GM23248 (cell line): ENCODE measurements around the gene GPATCH4. TPM values are rescaled to one million over a fixed set of nuclear protein-coding genes. Genes with fewer than 3 reads are reported as not detected.
A peak's percentile ranks its signal among the peaks of the same experiment; 100 is the strongest.

Source experiments
- DNase-seq: peaks from one replicate; pipeline ENCODE4 v3.0.0-alpha.2; 2015
- H2AFZ ChIP-seq: fragments of 200-600 bp; sonication (generic); 2 replicates; pipeline ENCODE4 v1.6.1; 2016; ENCODE audit warnings: antibody characterized with exemption
- H3F3A ChIP-seq: fragments of 200-600 bp; sonication (generic); 2 replicates; pipeline ENCODE4 v1.6.1; 2016; ENCODE audit warnings: mild to moderate bottlenecking, antibody characterized with exemption, mixed run types; ENCODE audit not compliant: insufficient read depth
- H3K27ac ChIP-seq: fragments of 200-600 bp; sonication (generic); 2 replicates; pipeline ENCODE4 v1.5.1; 2016; ENCODE audit warnings: mild to moderate bottlenecking
- H3K27me3 ChIP-seq: fragments of 200-600 bp; sonication (generic); replicated peaks from 2 replicates; pipeline ENCODE4 v1.6.1; 2016; ENCODE audit warnings: mild to moderate bottlenecking; ENCODE audit not compliant: insufficient read depth
- H3K36me3 ChIP-seq: fragments of 200-600 bp; sonication (generic); 2 replicates; pipeline ENCODE4 v1.6.1; 2016; ENCODE audit warnings: low read depth, mild to moderate bottlenecking
- H3K4me1 ChIP-seq: fragments of 200-600 bp; sonication (generic); 2 replicates; pipeline ENCODE4 v1.6.1; 2016; ENCODE audit warnings: mild to moderate bottlenecking; ENCODE audit not compliant: insufficient read depth
- H3K4me2 ChIP-seq: fragments of 200-600 bp; sonication (generic); one replicate; pipeline ENCODE4 v1.6.1; 2016; ENCODE audit warnings: mild to moderate bottlenecking; ENCODE audit not compliant: unreplicated experiment
- H3K4me3 ChIP-seq: fragments of 200-600 bp; sonication (generic); 2 replicates; pipeline ENCODE4 v1.5.1; 2016; ENCODE audit warnings: mild to moderate bottlenecking
- H3K79me2 ChIP-seq: fragments of 200-600 bp; sonication (generic); 2 replicates; pipeline ENCODE4 v1.6.1; 2016; ENCODE audit warnings: mild to moderate bottlenecking; ENCODE audit not compliant: insufficient read depth
- H3K9ac ChIP-seq: fragments of 200-600 bp; sonication (generic); 2 replicates; pipeline ENCODE4 v1.6.1; 2016; ENCODE audit warnings: mild to moderate bottlenecking
- H3K9me2 ChIP-seq: fragments of 200-600 bp; sonication (generic); 2 replicates; pipeline ENCODE4 v1.6.1; 2016; ENCODE audit warnings: mixed run types, mild to moderate bottlenecking, moderate library complexity; ENCODE audit not compliant: insufficient read depth
- H3K9me3 ChIP-seq: fragments of 200-600 bp; sonication (generic); one replicate; pipeline ENCODE4 v1.6.1; 2017; ENCODE audit warnings: low read depth
- H4K20me1 ChIP-seq: fragments of 200-600 bp; sonication (generic); 2 replicates; pipeline ENCODE4 v1.6.0; 2016; ENCODE audit not compliant: insufficient read depth
- EZH2 ChIP-seq: fragments of 200-600 bp; sonication (generic); IDR thresholded peaks from 2 replicates; pipeline ENCODE4 v1.6.1; 2018; ENCODE audit warnings: antibody characterized with exemption, mild to moderate bottlenecking; ENCODE audit not compliant: insufficient read depth, poor library complexity, severe bottlenecking
- EZH2phosphoT487 ChIP-seq: fragments of 200-600 bp; sonication (generic); IDR thresholded peaks from 2 replicates; pipeline ENCODE4 v1.6.1; 2018; ENCODE audit warnings: antibody characterized with exemption, moderate library complexity, mild to moderate bottlenecking, low read depth; ENCODE audit not compliant: insufficient read depth
- WGBS, 2 experiments: methylation state at CpG; one replicate each; pipeline ENCODE4 v1.1.6; 2015 to 2017; ENCODE audit warnings: low lambda C conversion rate in 2 of 2, low coverage in 1 of 2; ENCODE audit errors: missing lambda C conversion rate in 2 of 2; 5-methylcytosine and 5-hydroxymethylcytosine counted together
- in situ Hi-C: fragments of 300-500 bp; cut with MboI; formaldehyde crosslinking; loops from 2 replicates; pipeline ENCODE4 v1.15.0; 2020
- polyA plus RNA-seq: library from polyadenylated mRNA; unstranded; fragments of >200 nt; fragmentation: Nextera tagmentation; extraction: Ambion mirVana; gene quantifications from 2 replicates; pipeline ENCODE4 v1.2.1, GENCODE V29; 2016
- total RNA-seq: library from RNA; depleted of rRNA; stranded (reverse); fragments of >200 nt; shearing (Covaris generic); gene quantifications from 2 replicates; pipeline ENCODE4 v1.2.3, GENCODE V29; 2014; rRNA removed

Gene GPATCH4
- total and polyA plus RNA-seq, 2 experiments from 2014 or later = 12.5 to 46.6 TPM

DNA sequence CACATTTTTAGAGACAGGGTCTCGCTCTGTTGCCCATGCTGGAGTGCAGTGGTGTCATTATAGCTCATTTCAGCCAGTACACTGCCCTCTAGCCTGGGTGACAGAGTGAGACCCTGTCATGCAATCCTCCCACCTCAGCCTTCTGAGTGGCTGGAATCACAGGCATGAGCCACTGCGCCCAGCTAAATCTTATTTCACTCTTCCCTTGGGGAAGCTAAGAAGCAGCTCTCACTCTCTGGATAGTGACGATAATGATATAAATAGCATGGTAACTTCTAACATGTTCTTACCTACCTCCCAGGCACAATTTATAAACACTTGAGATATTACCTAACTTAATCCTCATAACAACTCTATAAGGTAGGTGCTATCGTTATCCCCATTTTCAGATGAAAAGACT lies 53.8 kb downstream of the GPATCH4 start:
- Histone ChIP-seq H3K4me2 (no peak overlapping the region), H3K79me2 (no peaks in the 10 kb centered on the region), H2AFZ (no peak overlapping the region), H3K27me3 (no peaks in the 10 kb centered on the region), H3K4me1 (peaks cover 9% of the 10 kb centered on the region), H3K27ac (no peak overlapping the region), H3K9me3 (no peaks in the 10 kb centered on the region), H3F3A (no peaks in the 10 kb centered on the region), H3K4me3 (no peak overlapping the region), H3K9ac (no peak overlapping the region), H3K36me3 (no peaks in the 10 kb centered on the region), H3K9me2 (no peaks in the 10 kb centered on the region), H4K20me1 (no peaks in the 10 kb centered on the region)
- in situ Hi-C loops = no loop called here
- TF ChIP-seq EZH2 = no peak
- TF ChIP-seq EZH2phosphoT487 = no peak
- DNase-seq = no peak
- WGBS, 2 experiments = 96 to 97% methylated on average over 4 of the region's 4 CpGs

DNA sequence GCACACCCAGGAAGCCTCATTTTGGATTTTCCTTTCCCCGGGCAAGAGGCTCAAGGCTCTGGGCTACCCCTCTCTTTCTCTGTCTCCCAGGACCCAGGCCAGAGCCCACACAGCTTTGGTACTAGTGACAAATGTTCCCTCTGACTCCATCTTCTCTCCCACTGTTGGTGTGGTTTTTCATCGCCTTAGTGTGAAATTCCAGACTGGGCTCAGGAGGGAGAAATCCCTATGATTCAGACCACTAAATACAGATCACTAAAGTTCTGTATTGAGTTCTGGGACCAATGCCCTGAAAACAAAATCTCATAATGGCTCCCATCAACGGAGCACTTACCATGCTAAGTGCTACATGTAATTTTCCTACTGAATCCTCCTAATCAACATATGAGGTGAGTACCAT lies 55.0 kb downstream of the GPATCH4 start:
- WGBS, 2 experiments = 97 to 98% methylated on average over 3 of the region's 3 CpGs
- Histone ChIP-seq H3K4me1 (no peaks in the 10 kb centered on the region), H3K4me2 (no peak overlapping the region), H3K27me3 (no peaks in the 10 kb centered on the region), H3F3A (no peaks in the 10 kb centered on the region), H2AFZ (no peak overlapping the region), H3K27ac (no peak overlapping the region), H3K36me3 (no peaks in the 10 kb centered on the region), H3K9me2 (no peaks in the 10 kb centered on the region), H3K4me3 (no peak overlapping the region), H3K79me2 (no peaks in the 10 kb centered on the region), H3K9ac (no peak overlapping the region), H3K9me3 (no peaks in the 10 kb centered on the region), H4K20me1 (no peaks in the 10 kb centered on the region)
- TF ChIP-seq EZH2phosphoT487 (no peak), EZH2 (no peak)
- DNase-seq = peak; percentile 5
- in situ Hi-C loops = no loop called here

DNA sequence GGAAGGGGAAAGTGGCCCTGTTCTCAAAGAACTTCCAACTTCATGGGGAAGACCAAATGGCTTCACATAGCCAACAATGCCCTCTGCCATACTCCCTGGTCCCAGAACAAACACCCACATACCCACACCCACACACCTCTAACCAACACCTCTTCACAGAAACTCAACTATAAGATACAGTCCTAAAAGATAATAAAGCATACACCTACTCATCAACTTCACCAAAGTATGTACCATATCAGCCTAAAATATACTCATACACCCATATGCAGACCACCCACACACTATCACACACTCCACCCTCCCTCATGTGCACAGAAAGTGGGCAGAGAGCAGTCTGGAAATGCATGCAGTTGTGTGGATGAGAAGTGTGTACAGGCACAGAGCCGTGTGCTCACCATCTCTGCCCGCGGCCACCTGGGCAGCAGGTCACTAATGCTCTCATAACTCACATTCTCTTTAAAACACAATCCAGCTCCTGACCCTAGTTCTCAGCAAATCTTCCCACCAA lies 56.6 kb downstream of the GPATCH4 start:
- H3K79me2 ChIP-seq = no peaks in the 10 kb centered on the region
- no peaks in the 10 kb centered on the region for H3K36me3 ChIP-seq
- no peak overlapping the region for H2AFZ ChIP-seq
- H3F3A ChIP-seq = no peaks in the 10 kb centered on the region
- no peak overlapping the region for H3K9ac ChIP-seq
- no peaks in the 10 kb centered on the region for H3K27me3 ChIP-seq
- H3K27ac ChIP-seq = no peak overlapping the region
- H3K4me1 ChIP-seq = no peaks in the 10 kb centered on the region
- H3K4me2 ChIP-seq = no peak overlapping the region
- no peaks in the 10 kb centered on the region for H3K9me3 ChIP-seq
- no peaks in the 10 kb centered on the region for H3K9me2 ChIP-seq
- 95 to 99% methylated on average over 3 of the region's 3 CpGs for WGBS, 2 experiments
- in situ Hi-C loops = no loop called here
- no peak for TF ChIP-seq EZH2phosphoT487
- no peak for TF ChIP-seq EZH2
- no peaks in the 10 kb centered on the region for H4K20me1 ChIP-seq
- no peak for DNase-seq
- H3K4me3 ChIP-seq = no peak overlapping the region

Other genes starting within 250 kb of the GPATCH4 start
- gene RHBG, start 232.3 kb downstream of the GPATCH4 start, total RNA-seq = not detected in 2 replicates
- not detected in 2 replicates for gene RHBG, start 232.3 kb downstream of the GPATCH4 start, polyA plus RNA-seq
- 22.3 and 23.6 TPM in 2 replicates for gene MEF2D, start 100.7 kb downstream of the GPATCH4 start, total RNA-seq
- gene MEF2D, start 100.7 kb downstream of the GPATCH4 start, polyA plus RNA-seq = 32.1 and 34.1 TPM in 2 replicates
- gene IQGAP3, start 28.9 kb downstream of the GPATCH4 start, total RNA-seq = 12.5 and 14.7 TPM in 2 replicates
- gene IQGAP3, start 28.9 kb downstream of the GPATCH4 start, polyA plus RNA-seq = 5.5 and 5.6 TPM in 2 replicates
- not detected in 2 replicates for gene TTC24, start 21.8 kb downstream of the GPATCH4 start, total RNA-seq
- not detected in 2 replicates for gene TTC24, start 21.8 kb downstream of the GPATCH4 start, polyA plus RNA-seq
- 51.2 and 68.7 TPM in 2 replicates for gene NAXE, start 9.7 kb downstream of the GPATCH4 start, total RNA-seq
- 86.2 and 87.4 TPM in 2 replicates for gene NAXE, start 9.7 kb downstream of the GPATCH4 start, polyA plus RNA-seq
- gene HAPLN2, start 17.9 kb upstream of the GPATCH4 start, total RNA-seq = not detected in 2 replicates
- gene HAPLN2, start 17.9 kb upstream of the GPATCH4 start, polyA plus RNA-seq = not detected in 2 replicates
- gene BCAN, start 40.6 kb upstream of the GPATCH4 start, total RNA-seq = not detected in 2 replicates
- not detected in 2 replicates for gene BCAN, start 40.6 kb upstream of the GPATCH4 start, polyA plus RNA-seq
- 15.0 and 23.0 TPM in 2 replicates for gene NES, start 75.9 kb upstream of the GPATCH4 start, total RNA-seq
- gene NES, start 75.9 kb upstream of the GPATCH4 start, polyA plus RNA-seq = 2.2 TPM in 2 replicates
- 23.3 and 38.8 TPM in 2 replicates for gene CRABP2, start 104.1 kb upstream of the GPATCH4 start, total RNA-seq
- 64.1 and 68.6 TPM in 2 replicates for gene CRABP2, start 104.1 kb upstream of the GPATCH4 start, polyA plus RNA-seq
- 4.5 and 5.6 TPM in 2 replicates for gene METTL25B, start 127.0 kb upstream of the GPATCH4 start, total RNA-seq
- 7.4 and 10.1 TPM in 2 replicates for gene METTL25B, start 127.0 kb upstream of the GPATCH4 start, polyA plus RNA-seq
- 10.4 TPM in 2 replicates for gene ISG20L2, start 127.3 kb upstream of the GPATCH4 start, total RNA-seq
- 17.8 and 21.5 TPM in 2 replicates for gene ISG20L2, start 127.3 kb upstream of the GPATCH4 start, polyA plus RNA-seq
- gene MRPL24, start 139.6 kb upstream of the GPATCH4 start, total RNA-seq = 49.2 and 55.7 TPM in 2 replicates
- gene MRPL24, start 139.6 kb upstream of the GPATCH4 start, polyA plus RNA-seq = 91.4 and 93.7 TPM in 2 replicates
- 184 and 185 TPM in 2 replicates for gene HDGF, start 150.2 kb upstream of the GPATCH4 start, total RNA-seq
- 95.4 and 131 TPM in 2 replicates for gene HDGF, start 150.2 kb upstream of the GPATCH4 start, polyA plus RNA-seq
- 32.4 and 43.6 TPM in 2 replicates for gene PRCC, start 166.1 kb upstream of the GPATCH4 start, total RNA-seq
- 57.0 and 62.4 TPM in 2 replicates for gene PRCC, start 166.1 kb upstream of the GPATCH4 start, polyA plus RNA-seq
- gene SH2D2A, start 215.4 kb upstream of the GPATCH4 start, total RNA-seq = not detected in 2 replicates
- 0.43 and 0.96 TPM in 2 replicates for gene SH2D2A, start 215.4 kb upstream of the GPATCH4 start, polyA plus RNA-seq